Esophagus muscularis mucosa (tissue), 3 donors: ENCODE results near the gene KCNE3.

Source experiments
- CTCF ChIP-seq, 3 experiments: fragments of 200-600 bp in 2 of 3; fragments of 450-650 bp in 1 of 3; sonication (generic) in 2 of 3; IDR thresholded peaks; one replicate each; pipeline ENCODE4 v1.5.1; 2017 to 2019; ENCODE audit warnings: antibody characterized with exemption in 3 of 3, mild to moderate bottlenecking in 2 of 3, moderate library complexity in 1 of 3
- POLR2A ChIP-seq: fragments of 450-650 bp; IDR thresholded peaks from one replicate; pipeline ENCODE4 v1.6.1; 2017; ENCODE audit warnings: antibody characterized with exemption, moderate library complexity, mild to moderate bottlenecking, low read depth
- POLR2AphosphoS5 ChIP-seq, 2 donors: sonication (generic); formaldehyde crosslinking; IDR thresholded peaks; one replicate each; pipeline ENCODE4 v1.6.1; 2017; ENCODE audit warnings: antibody characterized with exemption in 2 of 2

- TF ChIP-seq CTCF (IDR thresholded peaks at IDR 0.05) (no peak), POLR2AphosphoS5 (IDR thresholded peaks at IDR 0.05) (no peak), POLR2A (no peak)
Measured at GRCh38 chr11:74478877-74479731, 11.8 kb upstream of the KCNE3 start.
